ENCODE measurements around the gene PROX1. TPM values are rescaled to one million over a fixed set of nuclear protein-coding genes. Genes with fewer than 3 reads are reported as not detected.

The PROX1 gene
- total and polyA plus RNA-seq, 7 donors = 0.40 to 20.6 (median 8.3) TPM

DNA sequence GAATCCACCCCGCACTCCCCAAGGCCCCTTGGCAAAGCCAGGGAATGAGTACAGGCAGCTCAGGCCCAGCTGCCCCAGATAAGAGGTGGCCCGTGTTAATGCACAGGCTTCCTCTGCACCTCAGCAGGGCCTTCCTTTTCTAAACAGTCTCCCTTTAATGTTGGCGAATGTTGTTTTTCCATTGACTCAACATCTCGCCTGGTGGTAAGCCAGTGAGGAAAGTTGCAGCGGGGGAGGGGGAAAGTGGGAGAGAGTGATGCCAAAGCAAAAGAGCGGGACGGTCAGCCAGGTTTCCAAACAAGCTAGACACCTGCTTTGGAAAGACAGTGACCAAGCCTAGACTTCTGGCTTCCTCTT lies 10.3 kb upstream of the PROX1 start:
- Histone ChIP-seq H3K4me1 (peaks cover under 1% of the 10 kb centered on the region), H3K27me3 (ENCODE audit: insufficient read depth in 3 of 3, low read length in 2 of 3) (peaks cover 0 to 21% (median 3%) of the 10 kb centered on the region in 3 donors), H3K27ac (no peak overlapping the region), H3K36me3 (ENCODE audit: insufficient read depth in 1 of 2, low read depth in 1 of 2) (no peaks in the 10 kb centered on the region), H3K4me3 (no peak overlapping the region), H3K9me3 (no peaks in the 10 kb centered on the region)
- DNase-seq (no peak), ATAC-seq (no peak)
- 26 to 39% (median 30%) methylated on average over 7 of the region's 7 CpGs for WGBS, 3 donors
- intact Hi-C loops (cut with DNase I) = no loop called here
- TF ChIP-seq, protein P1, sequence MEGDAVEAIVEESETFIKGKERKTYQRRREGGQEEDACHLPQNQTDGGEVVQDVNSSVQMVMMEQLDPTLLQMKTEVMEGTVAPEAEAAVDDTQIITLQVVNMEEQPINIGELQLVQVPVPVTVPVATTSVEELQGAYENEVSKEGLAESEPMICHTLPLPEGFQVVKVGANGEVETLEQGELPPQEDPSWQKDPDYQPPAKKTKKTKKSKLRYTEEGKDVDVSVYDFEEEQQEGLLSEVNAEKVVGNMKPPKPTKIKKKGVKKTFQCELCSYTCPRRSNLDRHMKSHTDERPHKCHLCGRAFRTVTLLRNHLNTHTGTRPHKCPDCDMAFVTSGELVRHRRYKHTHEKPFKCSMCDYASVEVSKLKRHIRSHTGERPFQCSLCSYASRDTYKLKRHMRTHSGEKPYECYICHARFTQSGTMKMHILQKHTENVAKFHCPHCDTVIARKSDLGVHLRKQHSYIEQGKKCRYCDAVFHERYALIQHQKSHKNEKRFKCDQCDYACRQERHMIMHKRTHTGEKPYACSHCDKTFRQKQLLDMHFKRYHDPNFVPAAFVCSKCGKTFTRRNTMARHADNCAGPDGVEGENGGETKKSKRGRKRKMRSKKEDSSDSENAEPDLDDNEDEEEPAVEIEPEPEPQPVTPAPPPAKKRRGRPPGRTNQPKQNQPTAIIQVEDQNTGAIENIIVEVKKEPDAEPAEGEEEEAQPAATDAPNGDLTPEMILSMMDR (IDR thresholded peaks at IDR 0.05) = no peak

- peaks cover 3% of the 10 kb centered on the region for H3K4me1 ChIP-seq
- no peaks in the 10 kb centered on the region for H3K36me3 ChIP-seq (ENCODE audit: insufficient read depth in 1 of 2, low read depth in 1 of 2)
- DNase-seq (no peak), ATAC-seq (no peak)
- peaks cover 0 to 26% (median 3%) of the 10 kb centered on the region in 3 donors for H3K27me3 ChIP-seq (ENCODE audit: insufficient read depth in 3 of 3, low read length in 2 of 3)
- H3K4me3 ChIP-seq = no peak overlapping the region
- no peaks in the 10 kb centered on the region for H3K9me3 ChIP-seq
- no peak overlapping the region for H3K27ac ChIP-seq
- TF ChIP-seq, protein P1 (IDR thresholded peaks at IDR 0.05) = no peak
- 51 to 69% (median 60%) methylated on average over 3 of the region's 3 CpGs for WGBS, 3 donors
- intact Hi-C loops (cut with DNase I) = no loop called here
Measured at GRCh38 chr1:213977909-213978308, 9.9 kb upstream of the PROX1 start.

GRCh38 chr1:213979751-213980586 lies 7.8 kb upstream of the PROX1 start:
- ATAC-seq (no peak), DNase-seq (no peak)
- Histone ChIP-seq H3K4me1 (peaks cover 8% of the 10 kb centered on the region), H3K36me3 (ENCODE audit: insufficient read depth in 1 of 2, low read depth in 1 of 2) (no peaks in the 10 kb centered on the region), H3K4me3 (no peak overlapping the region), H3K9me3 (no peaks in the 10 kb centered on the region), H3K27me3 (ENCODE audit: insufficient read depth in 3 of 3, low read length in 2 of 3) (peaks cover 0 to 45% (median 3%) of the 10 kb centered on the region in 3 donors), H3K27ac (no peak overlapping the region)
- intact Hi-C loops (cut with DNase I) = loop anchor here (5.0 to 10.0 kb wide), 5 partner anchors 48 to 1632 kb away; no protein-coding TSS in a partner anchor
- TF ChIP-seq, protein P1 (IDR thresholded peaks at IDR 0.05) = no peak
- WGBS, 3 donors = 33 to 55% (median 52%) methylated on average over 37 to 48 of the region's 48 CpGs

GRCh38 chr1:213980906-213981305 lies 6.9 kb upstream of the PROX1 start:
- TF ChIP-seq, protein P1 (IDR thresholded peaks at IDR 0.05) = no peak
- Histone ChIP-seq H3K4me3 (no peak overlapping the region), H3K27ac (no peak overlapping the region), H3K9me3 (no peaks in the 10 kb centered on the region), H3K27me3 (ENCODE audit: insufficient read depth in 3 of 3, low read length in 2 of 3) (peaks cover 0 to 55% (median 4%) of the 10 kb centered on the region in 3 donors), H3K36me3 (ENCODE audit: insufficient read depth in 1 of 2, low read depth in 1 of 2) (no peaks in the 10 kb centered on the region), H3K4me1 (peaks cover 8% of the 10 kb centered on the region)
- intact Hi-C loops (cut with DNase I) = loop anchor here (5.0 to 10.0 kb wide), 5 partner anchors 49 to 1631 kb away; no protein-coding TSS in a partner anchor
- DNase-seq (no peak), ATAC-seq (no peak)
- WGBS, 3 donors = 61 to 76% (median 71%) methylated on average over 4 of the region's 4 CpGs

Measured in psoas muscle (tissue), 8 donors.